Body of pancreas (tissue), 4 donors: Measurements from ENCODE around the gene PHPT1.

Source experiments
- CTCF ChIP-seq, 7 experiments: fragments of 450-650 bp in 4 of 7; fragments of 200-600 bp in 3 of 7; sonication (generic) in 3 of 7; IDR thresholded peaks; one replicate each; pipeline ENCODE4 v1.5.1; 2016 to 2019; ENCODE audit warnings: antibody characterized with exemption in 7 of 7
- POLR2A ChIP-seq, 3 donors: fragments of 450-650 bp; IDR thresholded peaks; one replicate each; pipeline ENCODE4 v1.6.1; 2016; ENCODE audit warnings: antibody characterized with exemption in 3 of 3, mild to moderate bottlenecking in 2 of 3

GRCh38 chr9:136857166-136857565 is 8.0 kb downstream of the PHPT1 start:
- TF ChIP-seq CTCF (IDR thresholded peaks at IDR 0.05) (no peak), POLR2A (IDR thresholded peaks at IDR 0.05) (no peak)
